ENCODE data around the gene SSH2. TPM values are rescaled to one million over a fixed set of nuclear protein-coding genes. Genes with fewer than 3 reads are reported as not detected.
A peak's percentile ranks its signal among the peaks of the same experiment; 100 is the strongest.

SSH2 gene
- total RNA-seq, 1 experiment from 2014 or later: 14.6 TPM

DNA sequence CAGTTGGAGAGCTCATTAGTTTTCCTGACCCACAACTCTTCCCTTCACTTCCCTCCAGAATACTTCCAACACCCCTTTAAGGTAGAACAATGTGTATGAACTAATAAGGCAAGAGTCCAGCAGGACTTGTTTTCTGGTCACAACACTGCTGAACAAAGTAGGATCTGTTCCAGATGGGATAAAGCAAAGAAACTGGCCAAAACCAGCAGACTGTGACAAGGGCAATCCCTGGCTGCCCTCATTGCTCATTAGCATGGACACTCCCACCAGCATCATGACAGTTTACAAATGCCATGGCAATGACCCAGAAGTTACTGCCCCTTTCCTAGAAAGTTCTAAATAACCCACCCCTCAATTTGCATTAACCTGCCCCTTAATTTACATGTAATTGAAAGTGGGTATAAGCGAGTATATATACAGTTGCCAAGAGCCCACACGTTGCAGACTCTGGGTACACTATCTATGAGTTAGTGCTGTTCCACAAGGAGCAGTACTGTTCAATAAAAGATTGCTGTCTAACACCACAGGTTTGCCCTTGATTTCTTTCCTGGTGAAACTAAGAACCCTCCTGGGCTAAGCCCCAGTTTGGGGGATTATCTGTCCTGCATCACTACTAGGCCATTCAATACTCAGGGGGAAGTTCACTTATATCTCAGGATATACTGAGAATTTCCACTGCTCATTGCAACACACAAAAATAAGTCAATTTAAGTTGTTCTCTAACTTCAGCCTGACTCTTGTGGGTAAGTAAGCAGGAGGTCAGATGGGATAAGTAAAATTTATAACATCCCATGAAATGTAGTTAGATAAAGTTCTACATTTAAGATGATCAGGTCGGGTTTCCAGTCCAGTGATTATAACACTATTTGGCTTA lies 82.3 kb downstream of the SSH2 start:
- no peak overlapping the region for H2BK12ac ChIP-seq (ENCODE audit: insufficient read length, low read depth, low read length)
- Mint-ChIP-seq H3K27ac (peak overlapping the region in 1 of 3 experiments; percentile 45; a peak in 1 of 7 replicates), H3K36me3 (ENCODE audit: insufficient read depth in 1 of 3, low read depth in 3 of 3) (no peaks in the 10 kb centered on the region; a peak in 1 of 7 replicates), H3K27me3 (ENCODE audit: low read depth) (no peaks in the 10 kb centered on the region), H3K4me1 (peaks cover 17 to 21% of the 10 kb centered on the region in 2 experiments), H3K9me3 (no peaks in the 10 kb centered on the region; a peak in 1 of 5 replicates), H3K4me3 (no peak overlapping the region)
- no peak overlapping the region for H2AK5ac ChIP-seq (ENCODE audit: insufficient read length, low read length)
- H4K8ac ChIP-seq (replicated peaks; ENCODE audit: insufficient read length, low read depth, low read length): no peak overlapping the region
- no peak overlapping the region for H4K91ac ChIP-seq (ENCODE audit: insufficient read length, low read depth, low read length)
- H3K79me2 ChIP-seq (ENCODE audit: insufficient read depth, low read length): no peaks in the 10 kb centered on the region
- H3K23ac ChIP-seq (ENCODE audit: insufficient read length, low read depth, low read length): no peak overlapping the region
- H3K27ac ChIP-seq (ENCODE audit: insufficient read length, low read depth, low read length): no peak overlapping the region
- no peaks in the 10 kb centered on the region for H3K9me3 ChIP-seq (ENCODE audit: control insufficient read depth, low read depth, low read length)
- H3K4me2 ChIP-seq (ENCODE audit: insufficient read depth, insufficient read length, low read length): no peak overlapping the region
- no peaks in the 10 kb centered on the region for H3K23me2 ChIP-seq (ENCODE audit: insufficient read length, low read depth, low read length, poor library complexity, severe bottlenecking)
- no peaks in the 10 kb centered on the region for H3K79me1 ChIP-seq (ENCODE audit: insufficient read depth, low read depth, low read length, poor library complexity, severe bottlenecking)
- no peak overlapping the region for H2BK20ac ChIP-seq (ENCODE audit: low read depth, low read length, poor library complexity, severe bottlenecking)
- no peak overlapping the region for H3K56ac ChIP-seq (ENCODE audit: insufficient read length, low read depth, low read length)
- no CpG with 5 or more reads among the region's 3 CpGs for WGBS (ENCODE audit: extremely low coverage, insufficient read length, low lambda C conversion rate)
- no peak overlapping the region for H3K18ac ChIP-seq (ENCODE audit: insufficient read length, low read depth, low read length)
- H3K9ac ChIP-seq (ENCODE audit: extremely low read depth, insufficient read length, low read length): no peak overlapping the region
- no peak overlapping the region for H4K5ac ChIP-seq (ENCODE audit: insufficient read length, low read depth, low read length)
- TF ChIP-seq, protein P1, sequence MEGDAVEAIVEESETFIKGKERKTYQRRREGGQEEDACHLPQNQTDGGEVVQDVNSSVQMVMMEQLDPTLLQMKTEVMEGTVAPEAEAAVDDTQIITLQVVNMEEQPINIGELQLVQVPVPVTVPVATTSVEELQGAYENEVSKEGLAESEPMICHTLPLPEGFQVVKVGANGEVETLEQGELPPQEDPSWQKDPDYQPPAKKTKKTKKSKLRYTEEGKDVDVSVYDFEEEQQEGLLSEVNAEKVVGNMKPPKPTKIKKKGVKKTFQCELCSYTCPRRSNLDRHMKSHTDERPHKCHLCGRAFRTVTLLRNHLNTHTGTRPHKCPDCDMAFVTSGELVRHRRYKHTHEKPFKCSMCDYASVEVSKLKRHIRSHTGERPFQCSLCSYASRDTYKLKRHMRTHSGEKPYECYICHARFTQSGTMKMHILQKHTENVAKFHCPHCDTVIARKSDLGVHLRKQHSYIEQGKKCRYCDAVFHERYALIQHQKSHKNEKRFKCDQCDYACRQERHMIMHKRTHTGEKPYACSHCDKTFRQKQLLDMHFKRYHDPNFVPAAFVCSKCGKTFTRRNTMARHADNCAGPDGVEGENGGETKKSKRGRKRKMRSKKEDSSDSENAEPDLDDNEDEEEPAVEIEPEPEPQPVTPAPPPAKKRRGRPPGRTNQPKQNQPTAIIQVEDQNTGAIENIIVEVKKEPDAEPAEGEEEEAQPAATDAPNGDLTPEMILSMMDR (conservative IDR thresholded peaks at IDR 0.05): no peak
- no peak overlapping the region for H3T11ph ChIP-seq (ENCODE audit: low read length)
- H4K20me1 ChIP-seq (ENCODE audit: control insufficient read depth, insufficient read depth, insufficient read length): no peaks in the 10 kb centered on the region
- no peak overlapping the region for H2BK5ac ChIP-seq (ENCODE audit: insufficient read length, low read length)
- no peak overlapping the region for H2BK15ac ChIP-seq (ENCODE audit: low read depth, low read length)
- no peak overlapping the region for H2AFZ ChIP-seq (ENCODE audit: low read length)
- no peaks in the 10 kb centered on the region for H3K4me1 ChIP-seq (ENCODE audit: insufficient read depth, low read length)
- no peak overlapping the region for H3K4ac ChIP-seq (ENCODE audit: low read depth, low read length)
- DNase-seq: no peak
- no peaks in the 10 kb centered on the region for H3K27me3 ChIP-seq (ENCODE audit: insufficient read depth, low read length)
- H2BK120ac ChIP-seq (ENCODE audit: low read depth, low read length, poor library complexity, severe bottlenecking): no peak overlapping the region
- H3K14ac ChIP-seq (ENCODE audit: insufficient read depth, low read length): no peak overlapping the region

All from H9 (cell line).